Stimulated activated CD8-positive, alpha-beta memory T cell treated with anti-CD3 and anti-CD28 coated beads, Interleukin-7, amount 100 ng/mL, for 4 hours (primary cell): ENCODE data around the gene CPA4.

ENCODE experiments used
- DNase-seq, 2 donors: peaks; one replicate each; pipeline ENCODE4 v3.0.0-alpha.2; 2020; ENCODE audit warnings: low read depth in 2 of 2

The CPA4 gene

DNA sequence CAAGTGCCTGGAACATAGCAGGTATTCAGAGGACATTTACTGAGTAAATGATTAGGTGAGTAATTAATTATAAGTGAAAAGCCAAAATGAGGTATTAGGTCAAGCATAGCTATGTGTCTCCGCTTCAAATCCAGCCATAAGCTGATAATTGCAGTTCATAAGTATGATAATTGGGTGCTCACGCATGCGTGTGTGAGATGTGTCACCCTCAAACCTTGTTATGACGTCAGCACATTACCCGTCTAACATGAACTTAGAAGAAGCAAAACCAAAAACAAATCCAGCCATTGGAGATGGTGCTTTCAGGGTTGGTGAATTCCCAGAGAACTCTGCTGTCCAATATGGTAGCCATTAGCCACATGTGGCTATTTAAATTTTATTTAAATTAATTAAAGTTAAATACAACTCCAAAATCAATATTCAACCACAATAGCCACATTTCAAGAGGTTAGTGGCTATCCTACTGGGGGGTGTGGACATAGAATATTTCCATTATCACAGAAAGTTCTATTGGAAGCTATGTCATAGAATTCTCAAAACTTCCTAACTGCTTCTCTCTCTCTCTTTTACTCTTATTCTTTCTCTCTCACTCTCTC, 51.4 kb downstream of the CPA4 start, which contains the start of gene CPA5:
CPA5 (plus strand) TSS at position 546 of the 596 bp plus-strand sequence. CDS start 1,670 bp downstream, outside the sequence.
- no peak for DNase-seq

DNA sequence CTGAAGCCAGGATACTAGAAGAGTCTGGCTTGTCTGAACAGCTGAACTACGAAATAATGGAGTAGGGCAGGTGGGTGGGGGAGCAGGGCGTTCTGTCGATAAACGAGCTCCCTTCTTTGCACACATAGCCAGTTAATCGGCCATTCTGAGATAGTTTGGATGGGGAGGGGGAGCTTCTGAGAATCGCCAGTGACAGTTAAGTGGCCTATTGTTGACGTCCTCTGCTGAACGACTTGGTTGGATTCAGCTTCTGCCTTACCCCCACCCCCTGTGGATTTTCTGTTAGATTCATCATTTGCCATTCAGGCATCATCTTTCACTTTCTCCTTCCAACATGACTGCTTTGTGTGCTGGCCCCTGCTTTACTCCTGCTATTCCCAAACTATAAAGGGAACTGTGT, 52.2 kb downstream of the CPA4 start:
- DNase-seq, result no peak

DNA sequence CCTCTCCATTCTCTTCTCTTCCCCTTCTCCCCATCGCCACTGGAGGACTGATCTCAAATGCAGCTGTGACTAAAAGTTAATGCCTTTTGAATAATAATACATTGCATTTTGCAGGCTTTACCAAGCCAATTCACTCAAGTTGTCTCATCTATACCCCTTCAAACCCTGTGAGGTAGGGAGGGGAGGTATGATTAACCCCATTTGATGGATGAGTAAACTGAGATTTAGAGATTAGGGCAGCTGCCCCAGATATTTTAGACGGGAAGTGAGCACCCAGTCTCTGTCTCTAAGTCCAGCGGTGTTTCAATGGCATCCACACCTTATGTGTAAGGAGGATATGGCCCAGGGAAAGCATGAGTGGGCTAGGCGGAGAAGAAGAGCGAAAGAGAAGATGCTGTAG, 52.8 kb downstream of the CPA4 start:
- no peak for DNase-seq

- DNase-seq, result no peak
These were observed 53.4 kb downstream of the CPA4 start for GRCh38 chr7:130346177-130346905.

- DNase-seq, result no peak
These were observed 54.0 kb downstream of the CPA4 start for GRCh38 chr7:130346941-130347340.

- DNase-seq, result no peak
These were observed 57.2 kb downstream of the CPA4 start for GRCh38 chr7:130349911-130350782.

DNA sequence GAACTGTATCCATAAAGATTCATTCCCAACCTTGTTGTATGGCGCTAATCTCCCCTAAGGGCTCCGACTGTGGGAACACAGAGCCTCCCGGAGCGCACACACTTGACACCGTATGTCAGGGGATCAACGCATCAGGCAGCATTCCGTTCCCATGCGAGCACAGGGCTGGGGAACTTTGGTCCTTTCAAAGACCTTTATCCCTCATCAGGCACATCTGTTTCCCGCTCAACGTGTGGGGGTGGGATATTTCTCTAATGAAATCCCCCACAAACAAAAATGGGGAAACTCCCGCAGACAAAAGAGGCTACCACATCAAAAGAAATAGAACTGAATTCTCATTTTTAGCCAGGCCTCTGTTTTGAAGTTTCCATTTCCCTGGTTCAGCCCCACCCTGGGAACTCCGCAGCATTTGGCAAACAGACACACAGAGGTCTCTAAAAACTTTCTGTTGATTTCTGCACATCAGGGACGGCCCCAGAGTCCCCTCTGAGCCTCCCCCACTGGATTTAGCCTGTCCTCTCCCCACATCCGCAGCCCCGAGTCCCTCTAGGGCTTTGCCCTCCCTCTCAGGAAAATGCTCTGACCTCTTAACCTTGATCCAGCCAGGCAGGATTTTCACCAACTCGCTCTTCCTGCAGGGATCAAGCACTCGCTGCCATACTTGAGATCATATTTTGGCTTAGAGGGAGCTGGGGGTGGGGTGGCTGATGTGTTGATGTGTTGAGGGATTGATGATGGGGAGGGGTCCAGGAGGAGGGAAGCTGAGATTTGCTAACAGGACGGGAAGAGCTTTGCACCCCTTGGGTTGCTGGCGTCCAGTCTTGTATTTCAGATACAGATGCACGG, 58.2 kb downstream of the CPA4 start:
- DNase-seq, result no peak

DNA sequence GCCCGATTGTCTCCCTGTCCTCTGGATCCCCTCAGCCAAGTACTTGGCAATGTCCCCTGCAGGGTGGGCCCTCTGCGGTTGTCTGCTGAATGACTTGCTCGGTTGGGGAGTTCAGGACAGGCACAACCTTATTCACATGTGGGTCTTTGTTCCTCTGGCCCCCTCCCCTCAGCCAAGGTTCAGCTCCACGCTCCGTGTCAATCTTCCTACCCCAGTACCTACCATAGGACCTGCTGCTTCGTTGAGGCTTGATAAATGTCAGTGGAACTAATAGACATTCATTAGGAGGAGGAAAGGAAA, 58.8 kb downstream of the CPA4 start:
- DNase-seq, result no peak

- DNase-seq, result no peak
These were observed 59.5 kb downstream of the CPA4 start for GRCh38 chr7:130352194-130353074.

DNA sequence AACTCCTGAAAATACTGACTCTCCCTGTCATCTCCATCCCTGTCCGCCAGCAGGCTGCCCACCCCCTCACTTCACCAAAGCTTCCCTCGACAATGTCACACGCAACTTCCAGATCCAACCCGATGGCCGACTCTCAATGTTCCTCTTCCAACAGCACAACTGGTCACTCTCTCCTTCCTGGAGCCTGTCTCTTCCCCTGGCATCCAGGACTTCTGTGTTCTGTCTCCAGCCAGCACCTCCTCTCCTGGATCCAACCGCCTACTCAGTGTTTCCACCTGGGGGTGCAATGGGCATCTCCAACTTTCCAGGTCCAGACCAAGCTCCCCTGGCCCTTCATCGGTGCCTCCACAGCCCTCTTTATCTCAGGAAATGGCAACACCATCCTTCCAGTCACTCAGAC, 60.2 kb downstream of the CPA4 start:
- DNase-seq, result no peak

DNA sequence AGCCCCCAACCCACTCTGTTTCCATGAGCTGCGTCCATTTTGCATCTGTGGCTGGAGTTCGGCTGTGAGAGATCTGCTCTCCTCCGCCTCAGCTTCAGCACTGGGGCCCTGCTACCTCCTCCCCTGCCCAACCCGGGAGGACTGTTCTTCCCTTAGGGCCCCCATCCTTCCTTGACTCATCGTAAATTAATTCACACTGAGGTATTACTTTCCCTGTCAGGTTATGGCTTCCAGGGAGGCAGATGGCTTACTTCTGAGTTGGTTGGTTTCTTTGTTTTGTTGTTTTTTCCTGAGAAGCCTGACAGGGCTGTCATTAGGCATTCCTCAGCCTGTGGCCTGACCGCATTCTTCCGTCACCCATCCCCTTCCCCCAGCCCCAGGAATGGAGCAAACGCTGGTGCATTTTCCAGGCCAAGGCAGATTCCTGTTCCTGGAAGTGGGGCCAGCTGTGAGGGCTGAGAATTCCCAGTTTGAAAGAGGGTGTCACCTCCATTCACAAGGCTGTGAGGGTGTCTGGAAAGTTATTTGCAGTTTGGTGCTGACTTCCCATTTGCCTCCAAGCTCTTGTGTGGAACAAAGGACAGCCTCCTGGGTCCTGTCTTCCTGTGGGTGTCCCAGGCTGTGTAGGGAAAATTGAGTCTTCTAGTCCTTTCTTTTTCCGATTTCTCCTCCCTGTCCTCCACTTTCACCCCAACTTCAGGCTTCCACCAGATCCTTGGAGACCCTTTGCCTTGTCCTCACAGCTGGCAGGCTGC, 63.3 kb downstream of the CPA4 start:
- DNase-seq, result no peak

- no peak for DNase-seq
These were observed 64.1 kb downstream of the CPA4 start for GRCh38 chr7:130356876-130357611.

GRCh38 chr7:130358471-130358870, 65.5 kb downstream of the CPA4 start:
- DNase-seq, result no peak

DNA sequence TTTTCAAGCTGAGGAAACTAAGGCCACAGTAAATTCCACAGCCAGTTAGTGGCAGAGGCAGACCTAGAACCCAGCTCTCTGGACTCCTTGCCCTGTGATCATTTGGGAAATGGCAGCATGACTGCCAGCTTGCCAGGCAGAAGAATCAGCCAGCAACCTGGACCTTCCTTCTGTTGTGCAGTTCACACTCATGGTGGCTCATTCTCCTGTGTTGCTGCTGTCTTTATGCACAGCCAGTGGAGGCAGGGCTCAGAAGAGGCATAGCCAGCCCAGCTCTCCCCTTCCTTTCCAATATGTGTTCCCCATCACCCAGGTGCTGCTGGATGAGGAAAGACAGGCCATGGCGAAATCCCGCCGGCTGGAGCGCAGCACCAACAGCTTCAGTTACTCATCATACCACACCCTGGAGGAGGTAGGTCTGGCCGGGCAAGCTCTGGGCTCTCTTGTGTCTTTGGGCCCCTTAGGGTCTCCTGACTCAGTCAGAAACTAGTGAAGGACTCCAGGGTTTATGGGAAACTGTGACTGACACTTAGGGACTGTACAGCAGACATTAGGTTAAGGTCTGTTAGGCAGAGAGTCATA, 66.4 kb downstream of the CPA4 start:
- DNase-seq, result no peak

- DNase-seq, result no peak
These were observed 67.6 kb downstream of the CPA4 start for GRCh38 chr7:130360518-130360917.

GRCh38 chr7:130361681-130362080, 68.7 kb downstream of the CPA4 start:
- no peak for DNase-seq

DNA sequence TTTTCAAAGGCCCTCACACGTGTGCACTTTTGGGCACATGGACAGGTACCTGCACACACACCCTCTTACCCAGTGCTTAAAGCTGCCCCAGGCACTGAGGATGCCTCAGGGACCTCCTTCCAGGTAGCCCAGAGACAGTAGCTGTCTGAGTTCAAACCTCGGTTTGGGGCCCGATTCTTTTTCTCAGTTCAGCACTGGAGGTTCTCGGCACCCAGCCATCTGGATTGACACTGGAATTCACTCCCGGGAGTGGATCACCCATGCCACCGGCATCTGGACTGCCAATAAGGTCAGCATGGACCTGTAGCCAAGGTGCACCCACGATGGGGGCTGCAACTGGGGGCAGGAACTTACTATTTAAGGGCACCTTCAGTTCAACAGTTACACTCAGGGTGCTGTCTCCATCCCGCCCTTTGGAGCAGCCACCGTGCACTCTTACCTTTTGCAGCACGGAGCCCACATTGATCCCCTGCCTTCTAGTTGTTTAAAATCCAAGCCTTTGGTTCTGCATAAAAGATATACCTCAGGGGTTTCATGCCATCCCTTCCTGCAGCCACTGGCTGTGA, 69.4 kb downstream of the CPA4 start:
- no peak for DNase-seq

DNA sequence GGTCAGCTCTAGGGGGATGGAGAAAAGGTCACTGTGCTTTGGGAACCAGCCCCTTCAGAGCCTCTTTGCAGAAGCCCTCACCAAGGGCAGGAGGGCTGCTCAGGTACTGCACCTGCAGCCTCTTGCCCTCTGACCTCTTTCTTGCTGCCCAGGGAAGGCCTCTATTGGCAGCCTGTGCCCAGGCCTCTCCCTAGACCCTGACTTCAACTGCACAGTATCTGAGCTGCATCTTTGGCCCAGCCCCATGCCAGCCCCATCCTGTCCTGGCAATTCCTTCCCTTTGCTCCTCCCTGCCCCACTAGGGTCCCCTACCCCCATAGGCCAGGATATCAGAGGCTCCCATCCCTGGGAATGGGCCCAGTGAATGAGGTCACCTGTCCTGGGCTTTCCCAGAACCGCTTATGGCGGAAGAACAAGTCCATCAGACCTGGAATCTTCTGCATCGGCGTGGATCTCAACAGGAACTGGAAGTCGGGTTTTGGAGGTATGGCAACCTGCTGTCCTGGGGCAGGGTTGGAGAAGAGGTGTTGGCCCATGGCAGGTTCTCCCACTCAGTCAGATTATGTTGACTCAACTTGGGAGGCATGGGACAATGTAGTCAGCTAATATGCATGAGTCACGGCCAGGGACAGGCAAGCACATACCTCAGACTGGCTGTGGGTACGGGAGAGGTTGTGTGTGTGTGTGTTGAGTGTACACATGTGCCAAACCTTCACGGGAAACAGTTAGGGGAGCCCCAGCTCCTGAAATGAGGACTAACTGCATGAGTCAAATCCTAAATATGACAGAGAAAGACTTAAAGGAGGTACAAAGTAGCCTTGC, 70.3 kb downstream of the CPA4 start:
- DNase-seq, result no peak
